Activated CD8-positive, alpha-beta T cell treated with anti-CD3 and anti-CD28 coated beads, Interleukin-2, amount 10 ng/mL, durations not matched to agents 7 days and 5 days (primary cell): ENCODE data around the gene BICD2. TPM values are rescaled to one million over a fixed set of nuclear protein-coding genes. Genes with fewer than 3 reads are reported as not detected.

Source experiments
- ATAC-seq: fragments of 150-1000 bp; cut with Tn5 transposase; one replicate; pipeline ENCODE4 v1.10.0; 2021; ENCODE audit warnings: moderate library complexity
- CTCF ChIA-PET: fragments of 350-600 bp; sonication (Branson Sonifier 250); formaldehyde crosslinking; loops from one replicate; lab custom pipeline; 2021; ENCODE audit warnings: antibody characterized with exemption; lab: Charles Lee
- POLR2A ChIA-PET: fragments of 350-600 bp; sonication (Branson Sonifier 250); formaldehyde crosslinking; loops from one replicate; lab custom pipeline; 2021; ENCODE audit warnings: antibody characterized with exemption; lab: Charles Lee
- DNase-seq: peaks from one replicate; pipeline ENCODE4 v3.0.0-alpha.2; 2020
- H3K27ac Mint-ChIP-seq: one replicate; pipeline ENCODE4 v1.8.0; 2021; ENCODE audit warnings: mild to moderate bottlenecking, mixed read lengths
- H3K27me3 Mint-ChIP-seq: one replicate; pipeline ENCODE4 v1.8.0; 2021; ENCODE audit warnings: low read depth, mixed read lengths
- H3K36me3 Mint-ChIP-seq: one replicate; pipeline ENCODE4 v1.8.0; 2021; ENCODE audit warnings: low read depth, mixed read lengths
- H3K4me1 Mint-ChIP-seq: one replicate; pipeline ENCODE4 v1.8.0; 2021; ENCODE audit warnings: low read depth, mixed read lengths
- H3K4me3 Mint-ChIP-seq: one replicate; pipeline ENCODE4 v1.8.0; 2021; ENCODE audit warnings: mild to moderate bottlenecking, mixed read lengths
- H3K9me3 Mint-ChIP-seq: one replicate; pipeline ENCODE4 v1.8.0; 2022; ENCODE audit warnings: mixed read lengths; ENCODE audit not compliant: insufficient read depth
- total RNA-seq, 2 experiments: library from RNA; stranded (reverse); gene quantifications; one replicate each; pipeline ENCODE4 v1.2.3, GENCODE V29; 2021

BICD2 gene
- total RNA-seq, 2 experiments from 2014 or later, result 31.9 to 32.5 TPM

DNA sequence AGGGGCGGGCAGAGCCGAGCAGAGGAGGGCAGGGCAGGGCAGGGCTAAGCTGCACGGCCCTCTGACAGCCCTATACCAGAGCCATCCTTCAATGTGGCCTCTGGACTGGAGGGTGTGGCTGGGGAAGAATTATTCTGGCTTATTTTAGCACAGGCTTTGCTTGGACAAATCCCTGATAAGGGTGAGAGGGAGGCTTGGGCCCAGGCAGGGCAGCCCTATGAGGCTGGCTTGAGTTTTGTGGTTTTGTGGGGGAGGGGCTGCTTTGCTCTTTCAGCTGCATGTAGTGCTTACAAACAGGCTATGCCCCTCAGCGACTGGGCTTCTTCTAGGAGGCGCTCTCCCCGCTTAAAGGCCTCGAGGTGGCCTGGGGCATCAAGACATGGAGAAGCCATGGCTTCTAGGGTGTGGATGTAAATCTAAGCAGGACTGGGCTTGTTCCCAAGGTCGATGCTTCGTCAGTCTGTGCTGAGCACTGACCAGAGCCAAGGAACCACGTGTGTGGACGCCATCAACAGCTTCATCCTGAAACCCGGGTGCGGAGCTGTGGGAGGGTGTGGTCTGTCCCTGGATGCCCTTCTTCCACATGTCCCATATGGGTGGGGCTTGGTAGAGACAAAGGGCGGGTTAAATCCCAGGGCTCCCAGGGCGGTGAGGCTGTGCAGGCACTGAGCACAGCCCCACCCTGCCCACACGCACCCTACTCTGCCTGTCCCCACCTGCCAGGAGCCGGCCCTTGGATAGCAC lies 49.0 kb downstream of the BICD2 start:
- no peak overlapping the region for H3K4me3 Mint-ChIP-seq
- no peaks in the 10 kb centered on the region for H3K27me3 Mint-ChIP-seq
- peaks cover 24% of the 10 kb centered on the region for H3K4me1 Mint-ChIP-seq
- no peak overlapping the region for H3K27ac Mint-ChIP-seq
- ATAC-seq, result no peak
- no peaks in the 10 kb centered on the region for H3K9me3 Mint-ChIP-seq
- CTCF ChIA-PET, result interaction anchor here (0.8 to 8.1 kb wide), 3 partner anchors 8 to 74 kb away, joined by 3 to 90 read pairs (median 3); no protein-coding TSS in a partner anchor
- DNase-seq, result peak; percentile 7
- POLR2A ChIA-PET, result no interaction called here
- H3K36me3 Mint-ChIP-seq, result peaks cover 49% of the 10 kb centered on the region

DNA sequence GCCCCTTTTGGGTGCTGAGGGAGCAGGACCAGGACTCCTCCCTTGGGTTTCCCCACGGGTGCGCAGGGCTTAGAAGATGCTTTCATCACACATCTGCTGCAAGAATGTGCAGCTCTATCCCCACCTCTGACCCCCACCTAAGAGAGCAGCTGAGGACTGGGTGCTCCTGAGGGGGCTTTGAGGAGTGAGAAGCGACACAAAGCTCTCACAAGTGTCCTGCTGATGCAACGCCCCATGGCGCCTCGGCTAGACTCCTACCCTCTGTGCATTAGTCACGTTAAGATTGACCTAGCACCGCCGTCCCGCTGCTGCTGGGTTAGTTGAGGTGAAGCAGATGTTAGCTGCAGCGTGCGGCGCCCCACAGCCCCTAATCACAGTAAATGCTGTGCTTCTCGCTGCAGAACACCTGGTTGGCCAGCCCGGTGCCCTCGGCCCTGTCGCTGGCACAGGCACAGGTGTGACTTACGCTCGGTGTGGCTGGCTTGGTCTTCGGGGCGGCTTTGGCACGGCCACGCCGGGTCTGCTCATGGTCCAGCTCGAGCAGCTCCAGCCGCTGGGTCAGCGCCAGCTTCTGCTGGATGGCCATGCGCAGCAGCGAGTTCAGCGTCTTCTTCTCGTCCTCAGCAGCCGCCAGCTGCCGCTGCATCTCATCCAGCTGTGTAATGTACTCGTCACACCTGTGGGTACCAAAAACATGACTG lies 49.7 kb downstream of the BICD2 start:
- no peak overlapping the region for H3K4me3 Mint-ChIP-seq
- ChIA-PET POLR2A (no interaction called here), CTCF (interaction anchor here (1.0 to 8.1 kb wide), 2 partner anchors 8 to 75 kb away, joined by 3 to 90 read pairs; no protein-coding TSS in a partner anchor)
- no peak for ATAC-seq
- peaks cover 24% of the 10 kb centered on the region for H3K4me1 Mint-ChIP-seq
- no peaks in the 10 kb centered on the region for H3K9me3 Mint-ChIP-seq
- H3K27ac Mint-ChIP-seq, result peak overlapping the region; percentile 11
- peaks cover 45% of the 10 kb centered on the region for H3K36me3 Mint-ChIP-seq
- DNase-seq, result peak; percentile 18
- no peaks in the 10 kb centered on the region for H3K27me3 Mint-ChIP-seq

DNA sequence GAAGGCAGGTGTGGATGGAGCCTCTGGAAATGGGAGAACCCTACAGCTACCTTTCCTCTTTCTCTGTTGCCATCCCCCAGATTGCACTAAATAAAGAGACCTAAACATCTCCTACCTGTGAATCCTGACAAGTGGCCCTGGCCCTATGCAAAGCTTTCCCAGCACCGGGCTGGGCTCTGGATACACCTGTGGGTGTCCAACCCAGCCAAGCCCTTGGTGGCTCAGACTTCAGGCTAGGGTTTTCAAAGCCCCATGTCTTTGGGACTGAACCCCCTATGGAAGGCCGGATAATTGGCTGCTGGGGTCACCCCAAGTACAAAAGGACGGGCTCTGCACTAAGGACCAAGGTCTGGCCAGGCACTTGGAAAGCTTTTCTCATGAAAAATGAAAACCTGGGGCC lies 50.6 kb downstream of the BICD2 start:
- Mint-ChIP-seq H3K27ac (no peak overlapping the region), H3K36me3 (peaks cover 47% of the 10 kb centered on the region), H3K4me3 (no peak overlapping the region), H3K4me1 (peaks cover 24% of the 10 kb centered on the region), H3K27me3 (no peaks in the 10 kb centered on the region), H3K9me3 (no peaks in the 10 kb centered on the region)
- DNase-seq (peak; percentile 12), ATAC-seq (no peak)
- ChIA-PET POLR2A (no interaction called here), CTCF (interaction anchor here (1.5 to 8.1 kb wide), 2 partner anchors 51 to 76 kb away, joined by 3 to 90 read pairs; no protein-coding TSS in a partner anchor)

DNA sequence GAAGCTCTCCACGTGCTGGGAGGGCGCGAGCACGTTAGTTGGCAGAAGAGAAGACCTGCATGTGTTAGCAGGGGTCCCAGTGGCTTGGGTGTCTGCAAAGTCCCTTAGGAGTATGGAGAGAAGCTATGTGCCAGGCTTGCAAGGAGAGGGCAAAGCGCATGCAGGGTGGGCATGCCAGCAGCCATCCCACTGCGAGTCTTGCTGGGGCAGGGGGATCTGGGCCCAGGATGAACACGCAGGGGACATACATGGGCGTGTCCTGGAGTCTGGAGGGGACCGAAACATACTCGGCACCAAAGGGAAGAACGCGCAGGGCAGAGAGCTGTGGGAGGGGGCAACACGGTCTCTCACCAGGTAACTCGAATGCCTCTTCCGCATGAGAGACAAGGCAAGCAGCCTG lies 51.1 kb downstream of the BICD2 start:
- peak; percentile 20 for DNase-seq
- H3K4me1 Mint-ChIP-seq, result peaks cover 24% of the 10 kb centered on the region
- no peak overlapping the region for H3K4me3 Mint-ChIP-seq
- no peaks in the 10 kb centered on the region for H3K27me3 Mint-ChIP-seq
- POLR2A ChIA-PET, result interaction anchor here (0.5 kb wide), 1 partner anchor 19 kb away, joined by 5 read pairs; no protein-coding TSS in a partner anchor
- H3K9me3 Mint-ChIP-seq, result no peaks in the 10 kb centered on the region
- CTCF ChIA-PET, result interaction anchor here (1.5 to 8.1 kb wide), 2 partner anchors 51 to 77 kb away, joined by 3 to 90 read pairs; no protein-coding TSS in a partner anchor
- H3K27ac Mint-ChIP-seq, result peak overlapping the region; percentile 43
- ATAC-seq, result no peak
- peaks cover 47% of the 10 kb centered on the region for H3K36me3 Mint-ChIP-seq

DNA sequence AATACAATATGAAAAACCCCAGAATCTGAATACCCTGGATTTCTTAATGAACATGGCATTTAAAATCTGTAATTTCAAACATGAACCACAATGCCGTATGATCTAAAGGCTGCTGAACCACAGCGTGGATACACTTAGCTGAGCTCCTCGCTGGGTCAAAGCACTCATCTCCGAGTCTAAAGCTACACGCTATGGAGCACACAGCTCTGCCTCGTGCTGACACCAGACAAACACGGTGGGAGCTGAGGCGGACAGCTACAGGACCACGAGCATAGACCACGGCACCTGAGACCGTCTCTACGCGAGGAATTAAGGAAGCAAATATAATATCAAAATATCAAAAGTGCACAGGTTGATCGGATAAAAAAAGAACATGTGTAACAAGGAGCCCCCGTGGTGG lies 51.9 kb downstream of the BICD2 start:
- DNase-seq (peak; percentile 12), ATAC-seq (no peak)
- H3K4me1 Mint-ChIP-seq, result peaks cover 24% of the 10 kb centered on the region
- H3K36me3 Mint-ChIP-seq, result peaks cover 45% of the 10 kb centered on the region
- H3K4me3 Mint-ChIP-seq, result no peak overlapping the region
- POLR2A ChIA-PET, result interaction anchor here (0.7 kb wide), 1 partner anchor 251 kb away, joined by 3 read pairs; no protein-coding TSS in a partner anchor
- CTCF ChIA-PET, result interaction anchor here (1.5 to 8.1 kb wide), 2 partner anchors 52 to 77 kb away, joined by 3 to 90 read pairs; no protein-coding TSS in a partner anchor
- H3K27me3 Mint-ChIP-seq, result no peaks in the 10 kb centered on the region
- no peaks in the 10 kb centered on the region for H3K9me3 Mint-ChIP-seq
- peak overlapping the region; percentile 52 for H3K27ac Mint-ChIP-seq

DNA sequence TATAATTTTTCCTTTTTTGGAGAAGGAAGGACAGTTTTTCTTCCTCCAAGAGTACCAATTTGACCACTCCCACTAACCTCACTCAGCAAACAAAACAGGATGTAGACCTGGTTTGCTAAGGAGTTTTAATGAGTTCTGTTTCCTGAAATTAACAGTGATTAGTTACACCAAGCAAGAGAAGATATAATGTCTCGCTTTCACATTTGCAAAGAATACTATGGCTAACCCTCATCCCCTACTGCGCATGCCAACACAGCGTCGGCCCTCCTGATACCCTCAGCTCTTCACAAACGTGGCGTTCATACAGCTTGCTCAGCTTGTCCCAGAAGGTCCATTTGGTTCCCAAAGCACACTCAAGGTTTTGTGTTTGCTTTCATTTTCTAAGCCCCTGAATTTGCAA lies 52.8 kb downstream of the BICD2 start:
- ChIA-PET CTCF (interaction anchor here (8.1 kb wide), 1 partner anchor 78 kb away, joined by 90 read pairs; no protein-coding TSS in a partner anchor), POLR2A (no interaction called here)
- Mint-ChIP-seq H3K27ac (peak overlapping the region; percentile 90), H3K27me3 (no peaks in the 10 kb centered on the region), H3K4me3 (peak overlapping the region; percentile 61), H3K36me3 (peaks cover 42% of the 10 kb centered on the region), H3K9me3 (no peaks in the 10 kb centered on the region), H3K4me1 (peaks cover 31% of the 10 kb centered on the region)
- DNase-seq, result peak; percentile 30
- ATAC-seq, result peak; percentile 24

DNA sequence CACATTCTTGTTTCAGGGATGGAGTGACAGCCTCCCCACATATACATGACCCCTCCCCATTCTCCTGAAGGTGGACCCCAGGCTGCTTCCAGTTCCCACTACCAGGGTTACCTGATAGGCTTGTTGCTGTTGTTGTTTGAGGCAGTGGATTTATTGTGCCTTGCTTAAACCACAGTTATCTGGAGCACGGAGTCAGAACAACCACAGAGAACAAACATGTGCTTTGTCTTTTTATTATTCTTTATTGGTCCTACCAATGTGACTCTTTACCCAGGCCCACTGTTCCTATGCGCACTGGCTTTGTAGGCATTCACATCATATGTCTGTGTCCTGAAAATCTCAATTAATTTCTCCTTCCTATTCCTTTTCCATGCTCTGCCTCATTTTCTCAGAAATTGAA lies 53.5 kb downstream of the BICD2 start:
- ATAC-seq, result no peak
- POLR2A ChIA-PET, result no interaction called here
- CTCF ChIA-PET, result no interaction called here
- Mint-ChIP-seq H3K9me3 (no peaks in the 10 kb centered on the region), H3K27me3 (no peaks in the 10 kb centered on the region), H3K4me3 (no peak overlapping the region), H3K4me1 (peaks cover 38% of the 10 kb centered on the region), H3K27ac (peak overlapping the region; percentile 73), H3K36me3 (peaks cover 38% of the 10 kb centered on the region)
- no peak for DNase-seq

DNA sequence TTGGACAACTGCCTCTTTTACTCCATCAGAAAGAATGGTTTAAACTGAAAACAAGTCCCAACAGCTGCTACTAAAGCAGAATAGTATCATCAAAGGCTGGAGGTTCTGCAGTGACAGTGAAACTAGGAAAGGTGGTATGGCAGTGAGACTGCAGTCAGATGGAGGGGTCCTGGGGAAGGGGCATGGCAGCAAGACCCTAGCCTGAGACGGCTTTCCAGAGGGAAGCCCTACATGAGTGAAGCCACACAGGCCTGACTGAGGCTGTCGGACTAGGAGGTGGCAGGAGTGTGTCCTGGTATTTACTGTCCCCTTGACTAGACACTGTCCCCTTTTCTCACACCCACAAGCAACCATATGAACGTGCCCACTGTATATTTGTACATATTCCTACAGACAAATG lies 54.3 kb downstream of the BICD2 start:
- POLR2A ChIA-PET, result no interaction called here
- Mint-ChIP-seq H3K27me3 (no peaks in the 10 kb centered on the region), H3K9me3 (no peaks in the 10 kb centered on the region)

DNA sequence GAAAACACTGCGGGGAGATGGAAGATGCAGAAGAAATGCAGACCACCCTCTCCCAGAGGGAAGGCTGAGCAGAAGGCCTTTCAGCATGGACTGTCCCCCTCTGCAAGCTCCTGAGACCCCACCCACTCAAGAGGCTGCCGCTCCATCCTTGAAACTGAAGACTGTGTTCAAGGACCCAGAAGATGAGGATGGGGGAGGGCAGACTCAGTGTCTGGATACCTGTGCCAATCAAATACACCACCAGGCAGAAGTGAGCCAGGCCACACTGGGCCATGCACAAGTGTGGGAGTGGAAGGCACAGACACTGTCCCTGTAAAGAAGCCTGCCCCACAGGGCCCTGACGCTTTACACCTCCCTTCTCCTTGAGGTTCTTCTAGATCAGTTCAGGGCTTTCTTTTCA lies 54.7 kb downstream of the BICD2 start:
- ATAC-seq (no peak), DNase-seq (no peak)
- Mint-ChIP-seq H3K4me1 (peaks cover 42% of the 10 kb centered on the region), H3K27me3 (no peaks in the 10 kb centered on the region), H3K36me3 (peaks cover 40% of the 10 kb centered on the region), H3K27ac (peak overlapping the region; percentile 73), H3K9me3 (no peaks in the 10 kb centered on the region), H3K4me3 (no peak overlapping the region)
- ChIA-PET POLR2A (no interaction called here), CTCF (no interaction called here)

More for the DNA sequence above, 54.3 kb downstream of the BICD2 start:
- Mint-ChIP-seq H3K4me3 (no peak overlapping the region), H3K27ac (peak overlapping the region; percentile 73), H3K4me1 (peaks cover 42% of the 10 kb centered on the region), H3K36me3 (peaks cover 40% of the 10 kb centered on the region)
- CTCF ChIA-PET, result no interaction called here
- ATAC-seq, result no peak
- DNase-seq, result no peak

DNA sequence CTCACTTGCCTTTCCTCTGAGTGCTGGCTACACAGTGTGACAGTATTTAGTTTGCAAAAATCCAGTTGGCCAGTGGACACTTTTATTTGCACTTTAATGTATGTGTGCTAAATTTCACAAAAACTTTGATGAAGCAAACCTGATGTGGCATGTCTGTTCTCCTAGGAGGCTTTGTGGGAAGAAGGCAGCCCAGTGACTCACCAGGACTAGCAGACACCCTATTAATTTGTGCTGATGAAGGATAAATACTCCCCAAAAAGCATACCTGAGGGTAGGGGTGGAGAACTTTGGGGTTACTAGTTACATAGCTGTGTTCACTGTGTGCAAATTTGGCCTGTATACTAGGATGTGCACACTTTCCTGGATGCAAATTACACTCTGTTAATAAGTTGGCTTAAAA lies 55.4 kb downstream of the BICD2 start:
- CTCF ChIA-PET, result no interaction called here
- POLR2A ChIA-PET, result no interaction called here
- no peaks in the 10 kb centered on the region for H3K9me3 Mint-ChIP-seq

DNA sequence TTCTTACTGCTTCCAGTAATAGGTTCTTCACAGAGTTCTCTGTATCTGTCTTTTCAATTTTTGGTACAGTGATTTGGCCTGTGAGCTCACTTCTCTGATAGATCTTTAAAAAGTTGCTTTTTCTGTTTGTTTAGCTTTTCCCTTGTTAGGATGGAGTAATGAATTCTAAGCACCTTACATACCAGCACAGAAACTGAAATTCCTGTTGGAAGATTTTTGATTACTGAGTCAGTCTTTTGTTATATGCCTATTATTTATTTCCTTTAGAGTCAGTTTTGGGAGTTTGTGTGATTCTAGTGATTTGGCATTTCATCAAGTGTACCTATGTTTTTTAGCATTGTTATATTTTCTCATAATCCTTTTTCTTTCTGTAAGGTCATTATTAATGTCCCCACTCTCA lies 57.1 kb downstream of the BICD2 start:
- ChIA-PET POLR2A (interaction anchor here (0.6 kb wide), 1 partner anchor 37 kb away, joined by 3 read pairs; the partner anchor contains the start of gene IPPK), CTCF (interaction anchor here (0.7 to 2.5 kb wide), 8 partner anchors 8 to 382 kb away, joined by 3 to 14 read pairs (median 3); partner anchors contain the start of genes CENPP and IPPK)
- no peak overlapping the region for H3K27ac Mint-ChIP-seq
- H3K4me3 Mint-ChIP-seq, result no peak overlapping the region
- ATAC-seq, result no peak
- DNase-seq, result no peak
- H3K4me1 Mint-ChIP-seq, result peaks cover 33% of the 10 kb centered on the region
- peaks cover 26% of the 10 kb centered on the region for H3K36me3 Mint-ChIP-seq
- H3K27me3 Mint-ChIP-seq, result no peaks in the 10 kb centered on the region
- no peaks in the 10 kb centered on the region for H3K9me3 Mint-ChIP-seq

More for the DNA sequence above, 55.4 kb downstream of the BICD2 start:
- no peaks in the 10 kb centered on the region for H3K27me3 Mint-ChIP-seq
- H3K4me3 Mint-ChIP-seq, result no peak overlapping the region
- DNase-seq, result no peak
- ATAC-seq, result no peak
- peaks cover 42% of the 10 kb centered on the region for H3K4me1 Mint-ChIP-seq
- H3K36me3 Mint-ChIP-seq, result peaks cover 39% of the 10 kb centered on the region
- no peak overlapping the region for H3K27ac Mint-ChIP-seq
